Liver (tissue), 9 donors: ENCODE results near the gene CCNL1. TPM values are rescaled to one million over a fixed set of nuclear protein-coding genes. Genes with fewer than 3 reads are reported as not detected.

Experiments used
- DNase-seq: peaks from one replicate; pipeline ENCODE4 v3.0.0-alpha.2; 2017; ENCODE audit warnings: low spot score
- H3K27ac ChIP-seq, 2 donors: one replicate each; pipeline ENCODE4 v1.7.0; 2013; ENCODE audit warnings: inconsistent platforms in 2 of 2, low read length in 2 of 2, control low read depth in 1 of 2, low read depth in 1 of 2, mild to moderate bottlenecking in 1 of 2
- H3K27me3 ChIP-seq, 4 donors: one replicate each; pipeline versions ENCODE4 v1.6.1 to v1.7.0; 2013; ENCODE audit warnings: low read length in 3 of 4, inconsistent platforms in 1 of 4, mild to moderate bottlenecking in 1 of 4, moderate library complexity in 1 of 4; ENCODE audit not compliant: control insufficient read depth in 4 of 4, insufficient read depth in 4 of 4
- H3K36me3 ChIP-seq, 4 donors: one replicate each; pipeline versions ENCODE4 v1.6.1 to v1.7.0; 2013; ENCODE audit warnings: low read length in 3 of 4, mild to moderate bottlenecking in 3 of 4, low read depth in 1 of 4, moderate library complexity in 1 of 4; ENCODE audit not compliant: control insufficient read depth in 4 of 4, insufficient read depth in 3 of 4
- H3K4me1 ChIP-seq, 4 donors: one replicate each; pipeline versions ENCODE4 v1.6.1 to v1.7.0; 2013; ENCODE audit warnings: low read length in 3 of 4, mild to moderate bottlenecking in 3 of 4, moderate library complexity in 1 of 4; ENCODE audit not compliant: control insufficient read depth in 4 of 4, insufficient read depth in 4 of 4
- H3K4me3 ChIP-seq, 3 donors: one replicate each; pipeline versions ENCODE4 v1.6.1 to v1.7.0; 2013; ENCODE audit warnings: low read length in 3 of 3, control low read depth in 1 of 3, low read depth in 1 of 3, mild to moderate bottlenecking in 1 of 3
- H3K9ac ChIP-seq, 2 donors: one replicate each; pipeline ENCODE4 v1.7.0; 2013; ENCODE audit warnings: low read length in 2 of 2, mild to moderate bottlenecking in 2 of 2, moderate library complexity in 2 of 2, control low read depth in 1 of 2, low read depth in 1 of 2
- H3K9me3 ChIP-seq, 4 donors: one replicate each; pipeline versions ENCODE4 v1.6.1 to v1.7.0; 2013; ENCODE audit warnings: low read length in 3 of 4; ENCODE audit not compliant: control insufficient read depth in 4 of 4
- EGR1 ChIP-seq, 2 donors: IDR thresholded peaks; 2 replicates each; pipeline ENCODE4 v1.6.1; 2016 to 2018; ENCODE audit warnings: antibody characterized with exemption in 2 of 2, low read depth in 2 of 2
- FOXA1 ChIP-seq: IDR thresholded peaks from 2 replicates; pipeline ENCODE4 v1.6.1; 2016; ENCODE audit warnings: antibody characterized with exemption
- FOXA2 ChIP-seq: IDR thresholded peaks from 2 replicates; pipeline ENCODE4 v1.6.1; 2016; ENCODE audit warnings: antibody characterized with exemption
- GABPA ChIP-seq, 2 donors: IDR thresholded peaks in 1 of 2; conservative IDR thresholded peaks in 1 of 2; 2 replicates each; pipeline ENCODE4 v1.6.1; 2016; ENCODE audit warnings: antibody characterized with exemption in 2 of 2, mild to moderate bottlenecking in 1 of 2, moderate library complexity in 1 of 2
- HNF4A ChIP-seq, 2 donors: conservative IDR thresholded peaks; 2 replicates each; pipeline ENCODE4 v1.6.1; 2016; ENCODE audit warnings: antibody characterized with exemption in 2 of 2, mild to moderate bottlenecking in 2 of 2
- HNF4G ChIP-seq: IDR thresholded peaks from 2 replicates; pipeline ENCODE4 v1.6.1; 2016; ENCODE audit warnings: antibody characterized with exemption
- JUND ChIP-seq, 2 donors: IDR thresholded peaks; 2 replicates each; pipeline ENCODE4 v1.6.1; 2016; ENCODE audit warnings: antibody characterized with exemption in 2 of 2
- NR2F2 ChIP-seq: IDR thresholded peaks from 2 replicates; pipeline ENCODE4 v1.6.1; 2016; ENCODE audit warnings: antibody characterized with exemption
- RAD21 ChIP-seq, 2 donors: IDR thresholded peaks; 2 replicates each; pipeline ENCODE4 v1.6.1; 2016; ENCODE audit warnings: antibody characterized with exemption in 2 of 2, mild to moderate bottlenecking in 2 of 2
- RXRA ChIP-seq, 2 donors: IDR thresholded peaks; 2 replicates each; pipeline ENCODE4 v1.6.1; 2017 to 2018; ENCODE audit warnings: antibody characterized with exemption in 2 of 2, mild to moderate bottlenecking in 1 of 2
- SP1 ChIP-seq: IDR thresholded peaks from 2 replicates; pipeline ENCODE4 v1.6.1; 2018; ENCODE audit warnings: antibody characterized with exemption, mild to moderate bottlenecking
- TAF1 ChIP-seq: conservative IDR thresholded peaks from 2 replicates; pipeline ENCODE4 v1.6.1; 2016; ENCODE audit warnings: antibody characterized with exemption, mild to moderate bottlenecking
- YY1 ChIP-seq: IDR thresholded peaks from 2 replicates; pipeline ENCODE4 v1.6.1; 2016; ENCODE audit warnings: antibody characterized with exemption, mild to moderate bottlenecking
- WGBS: extraction: QIAGEN DNeasy Blood & Tissue Kit; methylation state at CpG from one replicate; pipeline ENCODE4 v1.1.7; 2013; 5-methylcytosine and 5-hydroxymethylcytosine counted together
- polyA plus RNA-seq, 2 donors: library from polyadenylated mRNA; stranded (reverse) in 1 of 2; unstranded in 1 of 2; fragments of 200-250 nt in 1 of 2; fragments of >200 nt in 1 of 2; fragmentation: Nextera tagmentation in 1 of 2; extraction: Ambion mirVana in 1 of 2; gene quantifications; one replicate each; pipeline versions ENCODE4 v1.2.1 to v1.2.3, GENCODE V29; 2013 to 2015
- total RNA-seq, 2 donors: library from RNA; depleted of rRNA; stranded (reverse); fragments of >200 nt; gene quantifications; one replicate each; pipeline ENCODE4 v1.2.3, GENCODE V29; 2014
- TF ChIP-seq, protein P1 (sequence below): IDR thresholded peaks from 2 replicates; pipeline ENCODE4 v1.6.1; 2016; ENCODE audit warnings: antibody characterized with exemption
- TF ChIP-seq, protein P2 (sequence below): IDR thresholded peaks from 2 replicates; pipeline ENCODE4 v1.6.1; 2016; ENCODE audit warnings: antibody characterized with exemption, mild to moderate bottlenecking
- TF ChIP-seq, protein P3 (sequence below): fragments of 150-350 bp; IDR thresholded peaks from 2 replicates; pipeline ENCODE4 v1.5.1; 2017; ENCODE audit warnings: improper control_type of control experiment, low read depth, low read length; ENCODE audit not compliant: missing input control
- TF ChIP-seq, protein P4 (sequence below): IDR thresholded peaks from 2 replicates; pipeline ENCODE4 v1.6.1; 2016; ENCODE audit warnings: antibody characterized with exemption
- donor health status: healthy.
- donor health status: healthy.
- donor health status: healthy.
- donor health status: healthy.
- donor health status: healthy.

CCNL1 gene
- total and polyA plus RNA-seq, 4 donors = 22.7 to 163 (median 95.0) TPM

DNA sequence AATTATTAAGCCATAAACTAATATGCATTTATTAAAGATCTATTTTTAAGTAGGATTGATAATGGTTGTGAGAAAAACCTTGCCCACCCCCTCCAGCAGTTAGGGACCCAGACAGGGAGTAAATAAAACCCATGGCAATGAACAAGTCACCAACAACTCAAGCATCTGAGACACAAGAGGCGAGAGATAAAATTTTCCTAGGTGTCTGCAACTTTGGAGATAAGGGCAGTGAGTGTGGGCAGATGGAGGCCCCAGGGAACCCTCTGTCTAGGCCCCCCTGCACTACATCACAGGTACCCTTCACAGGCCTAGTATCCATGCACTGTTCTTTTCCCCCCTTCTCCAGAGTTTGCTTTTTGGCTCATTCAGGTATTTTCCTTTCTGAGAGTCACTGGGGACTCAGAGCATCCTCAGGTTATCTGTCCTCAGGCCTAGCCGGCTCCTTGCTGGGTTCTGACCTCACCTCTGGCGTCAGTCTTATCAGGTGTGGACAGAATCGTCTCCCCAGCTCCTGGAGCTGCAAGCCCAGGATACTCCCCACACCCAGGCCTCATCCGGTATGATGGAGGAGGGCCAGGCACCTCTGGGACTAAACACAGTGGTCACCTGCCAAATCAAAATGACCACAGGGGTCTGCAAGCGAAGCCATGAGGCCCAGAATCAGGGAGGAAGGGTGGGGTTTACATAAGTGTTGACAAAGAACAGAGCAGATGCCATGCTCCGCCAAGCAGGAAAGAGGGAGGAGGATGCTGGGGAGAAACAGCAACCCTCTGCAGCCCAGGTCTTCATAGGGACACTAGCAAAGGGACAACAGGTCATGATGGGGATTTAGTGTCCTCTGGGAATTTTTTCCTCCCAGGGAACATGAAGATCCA, 50.4 kb downstream of the CCNL1 start:
- no peak overlapping the region for H3K4me3 ChIP-seq
- TF ChIP-seq, protein P1, sequence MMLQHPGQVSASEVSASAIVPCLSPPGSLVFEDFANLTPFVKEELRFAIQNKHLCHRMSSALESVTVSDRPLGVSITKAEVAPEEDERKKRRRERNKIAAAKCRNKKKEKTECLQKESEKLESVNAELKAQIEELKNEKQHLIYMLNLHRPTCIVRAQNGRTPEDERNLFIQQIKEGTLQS = no peak
- TF ChIP-seq YY1 (no peak), RXRA (IDR thresholded peaks at IDR 0.05) (no peak), GABPA (IDR thresholded peaks at IDR 0.05 in 1 of 2, conservative IDR thresholded peaks at IDR 0.05 in 1 of 2) (no peak), JUND (IDR thresholded peaks at IDR 0.05) (no peak)
- TF ChIP-seq, protein P2, sequence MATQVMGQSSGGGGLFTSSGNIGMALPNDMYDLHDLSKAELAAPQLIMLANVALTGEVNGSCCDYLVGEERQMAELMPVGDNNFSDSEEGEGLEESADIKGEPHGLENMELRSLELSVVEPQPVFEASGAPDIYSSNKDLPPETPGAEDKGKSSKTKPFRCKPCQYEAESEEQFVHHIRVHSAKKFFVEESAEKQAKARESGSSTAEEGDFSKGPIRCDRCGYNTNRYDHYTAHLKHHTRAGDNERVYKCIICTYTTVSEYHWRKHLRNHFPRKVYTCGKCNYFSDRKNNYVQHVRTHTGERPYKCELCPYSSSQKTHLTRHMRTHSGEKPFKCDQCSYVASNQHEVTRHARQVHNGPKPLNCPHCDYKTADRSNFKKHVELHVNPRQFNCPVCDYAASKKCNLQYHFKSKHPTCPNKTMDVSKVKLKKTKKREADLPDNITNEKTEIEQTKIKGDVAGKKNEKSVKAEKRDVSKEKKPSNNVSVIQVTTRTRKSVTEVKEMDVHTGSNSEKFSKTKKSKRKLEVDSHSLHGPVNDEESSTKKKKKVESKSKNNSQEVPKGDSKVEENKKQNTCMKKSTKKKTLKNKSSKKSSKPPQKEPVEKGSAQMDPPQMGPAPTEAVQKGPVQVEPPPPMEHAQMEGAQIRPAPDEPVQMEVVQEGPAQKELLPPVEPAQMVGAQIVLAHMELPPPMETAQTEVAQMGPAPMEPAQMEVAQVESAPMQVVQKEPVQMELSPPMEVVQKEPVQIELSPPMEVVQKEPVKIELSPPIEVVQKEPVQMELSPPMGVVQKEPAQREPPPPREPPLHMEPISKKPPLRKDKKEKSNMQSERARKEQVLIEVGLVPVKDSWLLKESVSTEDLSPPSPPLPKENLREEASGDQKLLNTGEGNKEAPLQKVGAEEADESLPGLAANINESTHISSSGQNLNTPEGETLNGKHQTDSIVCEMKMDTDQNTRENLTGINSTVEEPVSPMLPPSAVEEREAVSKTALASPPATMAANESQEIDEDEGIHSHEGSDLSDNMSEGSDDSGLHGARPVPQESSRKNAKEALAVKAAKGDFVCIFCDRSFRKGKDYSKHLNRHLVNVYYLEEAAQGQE = no peak
- TF ChIP-seq, protein P3, sequence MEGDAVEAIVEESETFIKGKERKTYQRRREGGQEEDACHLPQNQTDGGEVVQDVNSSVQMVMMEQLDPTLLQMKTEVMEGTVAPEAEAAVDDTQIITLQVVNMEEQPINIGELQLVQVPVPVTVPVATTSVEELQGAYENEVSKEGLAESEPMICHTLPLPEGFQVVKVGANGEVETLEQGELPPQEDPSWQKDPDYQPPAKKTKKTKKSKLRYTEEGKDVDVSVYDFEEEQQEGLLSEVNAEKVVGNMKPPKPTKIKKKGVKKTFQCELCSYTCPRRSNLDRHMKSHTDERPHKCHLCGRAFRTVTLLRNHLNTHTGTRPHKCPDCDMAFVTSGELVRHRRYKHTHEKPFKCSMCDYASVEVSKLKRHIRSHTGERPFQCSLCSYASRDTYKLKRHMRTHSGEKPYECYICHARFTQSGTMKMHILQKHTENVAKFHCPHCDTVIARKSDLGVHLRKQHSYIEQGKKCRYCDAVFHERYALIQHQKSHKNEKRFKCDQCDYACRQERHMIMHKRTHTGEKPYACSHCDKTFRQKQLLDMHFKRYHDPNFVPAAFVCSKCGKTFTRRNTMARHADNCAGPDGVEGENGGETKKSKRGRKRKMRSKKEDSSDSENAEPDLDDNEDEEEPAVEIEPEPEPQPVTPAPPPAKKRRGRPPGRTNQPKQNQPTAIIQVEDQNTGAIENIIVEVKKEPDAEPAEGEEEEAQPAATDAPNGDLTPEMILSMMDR = no peak
- H3K36me3 ChIP-seq = no peaks in the 10 kb centered on the region
- H3K9me3 ChIP-seq = no peaks in the 10 kb centered on the region
- peak; percentile 58 for DNase-seq
- H3K4me1 ChIP-seq = peaks cover 0 to 12% (median 3%) of the 10 kb centered on the region in 4 donors
- H3K27me3 ChIP-seq = no peaks in the 10 kb centered on the region
- no peak overlapping the region for H3K9ac ChIP-seq
- WGBS = 91% methylated on average over 7 of the region's 7 CpGs
- H3K27ac ChIP-seq = no peak overlapping the region

DNA sequence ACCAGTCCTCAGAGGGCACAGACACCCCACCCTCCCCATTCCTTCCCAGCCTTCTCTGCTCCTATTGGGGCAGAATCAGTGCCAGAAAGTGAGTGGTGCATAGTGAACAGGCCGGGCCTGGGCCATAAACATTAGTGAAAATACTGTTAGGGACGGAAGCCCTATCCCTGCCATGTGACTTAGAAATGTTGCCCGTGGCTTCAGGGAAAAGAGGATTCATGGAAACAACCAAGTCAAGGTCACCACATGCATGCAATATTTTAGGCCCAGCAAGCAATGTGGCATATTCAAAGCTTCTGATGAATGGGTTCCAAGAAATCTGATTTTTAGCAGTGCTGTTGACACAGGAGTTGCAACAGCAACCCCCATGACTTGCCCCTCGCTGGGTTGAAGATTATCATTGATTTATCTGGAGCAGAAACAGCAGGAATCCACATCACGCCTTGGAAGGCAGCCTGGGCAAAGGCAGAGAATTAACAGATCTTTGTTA, 52.3 kb downstream of the CCNL1 start:
- peaks cover 0 to 12% (median 3%) of the 10 kb centered on the region in 4 donors for H3K4me1 ChIP-seq
- H3K36me3 ChIP-seq = no peaks in the 10 kb centered on the region
- H3K4me3 ChIP-seq = no peak overlapping the region
- no peak for DNase-seq
- no peaks in the 10 kb centered on the region for H3K9me3 ChIP-seq
- no peaks in the 10 kb centered on the region for H3K27me3 ChIP-seq
- WGBS = 38% methylated on average over 5 of the region's 5 CpGs
- H3K27ac ChIP-seq = no peak overlapping the region
- no peak overlapping the region for H3K9ac ChIP-seq
- TF ChIP-seq, protein P4, sequence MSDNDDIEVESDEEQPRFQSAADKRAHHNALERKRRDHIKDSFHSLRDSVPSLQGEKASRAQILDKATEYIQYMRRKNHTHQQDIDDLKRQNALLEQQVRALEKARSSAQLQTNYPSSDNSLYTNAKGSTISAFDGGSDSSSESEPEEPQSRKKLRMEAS = no peak
- TF ChIP-seq GABPA (IDR thresholded peaks at IDR 0.05 in 1 of 2, conservative IDR thresholded peaks at IDR 0.05 in 1 of 2) = no peak
- TF ChIP-seq SP1 = peak; percentile 18
- TF ChIP-seq EGR1 (IDR thresholded peaks at IDR 0.05; ENCODE audit: low read depth in 2 of 2) = no peak
- TF ChIP-seq, protein P3 = no peak
- TF ChIP-seq TAF1 = no peak
- no peak for TF ChIP-seq RAD21 (IDR thresholded peaks at IDR 0.05)
- TF ChIP-seq NR2F2 = no peak
- peak; percentile 19 for TF ChIP-seq FOXA2
- peak in 1 of 2 donors; percentile 14 for TF ChIP-seq HNF4A (conservative IDR thresholded peaks at IDR 0.05)
- no peak for TF ChIP-seq RXRA (IDR thresholded peaks at IDR 0.05)
- no peak for TF ChIP-seq HNF4G
- TF ChIP-seq, protein P2 = no peak
- no peak for TF ChIP-seq YY1
- no peak for TF ChIP-seq JUND (IDR thresholded peaks at IDR 0.05)
- TF ChIP-seq, protein P1 = no peak
- no peak for TF ChIP-seq FOXA1
